Tibial nerve (tissue), 4 donors: ENCODE results near the gene ARAP1.

ENCODE experiments used
- EP300 ChIP-seq, 2 donors: sonication (generic); formaldehyde crosslinking; IDR thresholded peaks; one replicate each; pipeline ENCODE4 v1.6.1; 2017; ENCODE audit warnings: antibody characterized with exemption in 2 of 2, mild to moderate bottlenecking in 1 of 2
- TF ChIP-seq, protein P1 (sequence below), 5 experiments: fragments of 200-600 bp in 3 of 5; fragments of 450-650 bp in 2 of 5; sonication (generic) in 3 of 5; IDR thresholded peaks; one replicate each; pipeline ENCODE4 v1.5.1; 2016 to 2019; ENCODE audit warnings: antibody characterized with exemption in 5 of 5, mild to moderate bottlenecking in 3 of 5, moderate library complexity in 2 of 5

DNA sequence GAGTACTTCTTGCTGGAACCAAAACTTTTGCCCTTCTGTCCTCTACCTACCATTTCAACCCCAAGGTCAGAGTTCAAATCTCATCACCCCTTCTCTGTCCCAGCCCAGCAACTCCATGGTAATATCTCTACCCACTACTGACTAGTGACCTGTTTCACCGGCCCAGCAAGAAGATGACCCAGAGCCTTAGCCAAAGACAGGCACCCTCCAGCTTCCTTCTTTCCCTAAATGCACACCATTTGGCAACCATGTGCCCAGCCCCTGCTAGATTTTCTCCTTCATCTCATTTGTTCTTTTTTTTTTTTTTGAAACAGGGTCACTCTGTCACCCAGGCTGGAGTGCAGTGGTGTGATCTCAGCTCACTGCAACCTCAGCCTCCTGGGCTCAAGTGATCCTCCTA is 14.9 kb downstream of the ARAP1 start:
- TF ChIP-seq, protein P1, sequence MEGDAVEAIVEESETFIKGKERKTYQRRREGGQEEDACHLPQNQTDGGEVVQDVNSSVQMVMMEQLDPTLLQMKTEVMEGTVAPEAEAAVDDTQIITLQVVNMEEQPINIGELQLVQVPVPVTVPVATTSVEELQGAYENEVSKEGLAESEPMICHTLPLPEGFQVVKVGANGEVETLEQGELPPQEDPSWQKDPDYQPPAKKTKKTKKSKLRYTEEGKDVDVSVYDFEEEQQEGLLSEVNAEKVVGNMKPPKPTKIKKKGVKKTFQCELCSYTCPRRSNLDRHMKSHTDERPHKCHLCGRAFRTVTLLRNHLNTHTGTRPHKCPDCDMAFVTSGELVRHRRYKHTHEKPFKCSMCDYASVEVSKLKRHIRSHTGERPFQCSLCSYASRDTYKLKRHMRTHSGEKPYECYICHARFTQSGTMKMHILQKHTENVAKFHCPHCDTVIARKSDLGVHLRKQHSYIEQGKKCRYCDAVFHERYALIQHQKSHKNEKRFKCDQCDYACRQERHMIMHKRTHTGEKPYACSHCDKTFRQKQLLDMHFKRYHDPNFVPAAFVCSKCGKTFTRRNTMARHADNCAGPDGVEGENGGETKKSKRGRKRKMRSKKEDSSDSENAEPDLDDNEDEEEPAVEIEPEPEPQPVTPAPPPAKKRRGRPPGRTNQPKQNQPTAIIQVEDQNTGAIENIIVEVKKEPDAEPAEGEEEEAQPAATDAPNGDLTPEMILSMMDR (IDR thresholded peaks at IDR 0.05): no peak
- no peak for TF ChIP-seq EP300 (IDR thresholded peaks at IDR 0.05)
